Activated gamma-delta T cell treated with anti-CD3 and anti-CD28 coated beads, Interleukin-2, amount 50 U/mL, for 16 hours (primary cell): ENCODE results near the gene ANGPTL4.
A peak's percentile ranks its signal among the peaks of the same experiment; 100 is the strongest.
"Not testable (repeated sequence)": the region's sequence is repeated elsewhere in the genome, so short reads cannot be mapped to it uniquely, and the experiment has no call there.

ENCODE experiments used
- DNase-seq: peaks from one replicate; pipeline ENCODE4 v3.0.0-alpha.2; 2020; ENCODE audit warnings: low read depth

Gene ANGPTL4

DNA sequence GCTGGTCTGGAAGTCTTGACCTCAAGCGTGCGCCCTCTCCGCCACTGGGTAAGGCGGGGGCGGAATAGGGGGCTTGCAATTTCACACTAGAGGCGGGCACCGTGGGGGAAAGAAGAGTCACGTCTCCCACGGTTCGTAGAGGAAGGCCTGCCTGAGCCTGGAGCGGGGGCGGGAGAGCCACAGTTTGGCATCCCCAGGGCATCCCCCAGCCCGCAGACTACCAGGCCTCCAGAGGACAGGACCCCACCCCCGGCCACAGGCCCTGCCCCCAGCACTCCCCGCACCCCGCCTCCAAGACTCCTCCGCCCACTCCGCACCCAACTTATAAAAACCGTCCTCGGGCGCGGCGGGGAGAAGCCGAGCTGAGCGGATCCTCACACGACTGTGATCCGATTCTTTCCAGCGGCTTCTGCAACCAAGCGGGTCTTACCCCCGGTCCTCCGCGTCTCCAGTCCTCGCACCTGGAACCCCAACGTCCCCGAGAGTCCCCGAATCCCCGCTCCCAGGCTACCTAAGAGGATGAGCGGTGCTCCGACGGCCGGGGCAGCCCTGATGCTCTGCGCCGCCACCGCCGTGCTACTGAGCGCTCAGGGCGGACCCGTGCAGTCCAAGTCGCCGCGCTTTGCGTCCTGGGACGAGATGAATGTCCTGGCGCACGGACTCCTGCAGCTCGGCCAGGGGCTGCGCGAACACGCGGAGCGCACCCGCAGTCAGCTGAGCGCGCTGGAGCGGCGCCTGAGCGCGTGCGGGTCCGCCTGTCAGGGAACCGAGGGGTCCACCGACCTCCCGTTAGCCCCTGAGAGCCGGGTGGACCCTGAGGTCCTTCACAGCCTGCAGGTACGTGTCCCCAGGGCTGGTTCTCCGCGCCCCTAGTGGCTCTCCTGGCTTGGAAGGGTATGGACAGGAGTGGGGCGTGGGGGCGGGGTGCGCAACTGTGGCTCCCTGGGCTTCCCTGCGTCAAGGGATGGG lies at the start of gene ANGPTL4:
Gene ANGPTL4, plus strand, starts transcription at position 353 of the 969 bp plus-strand sequence. Its CDS starts 167 bp downstream, at position 520.
- peak; percentile 21 for DNase-seq

DNA sequence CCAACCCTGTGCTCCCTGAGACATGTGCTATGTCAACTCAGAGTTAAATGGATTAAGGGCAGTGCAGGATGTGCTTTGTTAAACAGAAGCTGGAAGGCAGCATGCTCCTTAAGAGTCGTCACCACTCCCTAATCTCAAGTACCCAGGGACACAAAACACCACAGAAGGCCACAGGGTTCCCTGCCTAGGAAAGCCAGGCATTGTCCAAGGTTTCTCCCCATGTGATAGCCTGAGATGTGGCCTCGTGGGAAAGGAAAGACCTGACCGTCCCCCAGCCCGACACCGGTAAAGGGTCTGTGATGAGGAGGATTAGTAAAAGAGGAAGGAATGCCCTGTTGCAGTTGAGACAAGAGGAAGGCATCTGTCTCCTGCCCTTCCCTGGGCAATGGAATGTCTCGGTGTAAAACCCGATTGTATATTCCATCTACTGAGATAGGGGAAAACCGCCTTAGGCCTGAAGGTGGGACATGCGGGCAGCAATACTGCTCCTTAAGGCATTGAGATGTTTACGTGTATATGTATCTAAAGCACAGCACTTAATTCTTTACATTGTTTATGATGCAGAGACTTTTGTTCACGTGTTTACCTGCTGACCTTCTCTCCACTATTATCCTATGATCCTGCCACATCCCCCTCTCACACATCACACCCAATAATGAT lies 48.8 kb upstream of the ANGPTL4 start:
- DNase-seq = not testable (repeated sequence)

GRCh38 chr19:8316351-8317125 lies 47.4 kb upstream of the ANGPTL4 start:
- DNase-seq = no peak

DNA sequence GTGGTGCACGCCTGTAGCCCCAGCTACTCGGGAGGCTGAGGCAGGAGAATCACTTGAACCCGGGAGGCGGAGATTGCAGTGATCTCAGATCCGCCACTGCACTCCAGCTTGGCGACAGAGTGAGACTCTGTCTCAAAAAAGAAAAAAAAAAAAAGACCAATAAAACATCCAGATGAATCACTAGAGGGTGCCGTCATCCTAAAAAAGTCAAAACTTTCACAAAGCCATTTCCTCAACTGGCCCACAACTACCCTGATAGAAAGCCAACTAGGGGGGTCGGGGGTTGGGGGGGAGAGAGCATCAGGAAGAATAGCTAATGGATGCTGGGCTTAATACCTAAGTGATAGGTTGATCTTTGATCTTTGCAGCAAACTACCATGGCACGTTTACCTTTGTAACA lies 45.1 kb upstream of the ANGPTL4 start:
- not testable (repeated sequence) for DNase-seq

- no peak for DNase-seq
Observed at GRCh38 chr19:8319807-8320520, 44.0 kb upstream of the ANGPTL4 start.

GRCh38 chr19:8320564-8321066 lies 43.3 kb upstream of the ANGPTL4 start:
- no peak for DNase-seq

DNA sequence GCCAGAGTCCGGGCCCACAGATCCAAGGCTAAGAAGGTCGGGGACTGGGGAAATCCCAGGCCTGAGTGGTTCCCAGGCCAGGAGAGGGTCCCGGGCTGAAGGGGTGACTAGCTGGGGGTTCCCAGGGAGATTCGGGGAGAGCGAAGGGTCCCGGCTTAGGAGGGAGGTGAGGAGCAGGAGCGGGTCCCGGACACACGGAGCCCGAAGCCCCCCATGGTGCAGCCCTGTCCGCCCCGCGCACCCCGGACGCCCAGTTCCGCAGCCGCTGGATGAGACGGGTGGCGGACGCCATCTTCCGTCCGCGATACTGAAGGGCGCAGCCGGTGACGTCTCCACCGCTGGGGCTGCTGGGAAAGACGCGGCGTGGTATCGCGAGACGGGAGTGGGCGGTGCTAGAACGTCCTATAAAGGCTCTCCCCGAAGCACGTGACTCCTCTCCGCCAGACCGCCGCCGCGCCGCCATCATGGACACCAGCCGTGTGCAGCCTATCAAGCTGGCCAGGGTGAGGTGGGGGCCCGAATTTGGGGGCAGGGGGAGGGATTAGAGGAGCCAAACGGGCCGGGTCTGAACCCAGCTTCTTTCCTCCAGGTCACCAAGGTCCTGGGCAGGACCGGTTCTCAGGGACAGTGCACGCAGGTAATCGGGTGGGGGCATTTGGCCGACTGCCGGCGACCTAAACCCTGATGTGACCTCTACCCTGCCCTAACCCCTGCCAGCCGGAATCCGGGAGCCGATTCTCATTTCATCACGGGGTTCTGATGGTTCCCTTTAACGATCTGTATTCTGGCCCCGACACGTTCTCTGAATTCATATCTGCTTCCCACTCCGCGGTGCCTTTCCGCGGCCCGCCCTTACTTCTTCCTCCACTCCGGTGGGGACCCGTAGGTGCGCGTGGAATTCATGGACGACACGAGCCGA lies 42.6 kb upstream of the ANGPTL4 start, which contains the start of the genes NDUFA7 and RPS28:
Gene NDUFA7, minus strand, starts transcription at position 309 of the 919 bp plus-strand sequence. Its CDS starts 17 bp downstream, at position 292.
Gene RPS28, plus strand, starts transcription at position 430 of the 919 bp plus-strand sequence. Its CDS starts 35 bp downstream, at position 465.
- DNase-seq = peak; percentile 95

- no peak for DNase-seq
Observed at GRCh38 chr19:8321986-8322637, 41.8 kb upstream of the ANGPTL4 start.

- no peak for DNase-seq
Observed at GRCh38 chr19:8322638-8322997, 41.3 kb upstream of the ANGPTL4 start.

- no peak for DNase-seq
Observed at GRCh38 chr19:8323781-8324185, 40.2 kb upstream of the ANGPTL4 start.

DNA sequence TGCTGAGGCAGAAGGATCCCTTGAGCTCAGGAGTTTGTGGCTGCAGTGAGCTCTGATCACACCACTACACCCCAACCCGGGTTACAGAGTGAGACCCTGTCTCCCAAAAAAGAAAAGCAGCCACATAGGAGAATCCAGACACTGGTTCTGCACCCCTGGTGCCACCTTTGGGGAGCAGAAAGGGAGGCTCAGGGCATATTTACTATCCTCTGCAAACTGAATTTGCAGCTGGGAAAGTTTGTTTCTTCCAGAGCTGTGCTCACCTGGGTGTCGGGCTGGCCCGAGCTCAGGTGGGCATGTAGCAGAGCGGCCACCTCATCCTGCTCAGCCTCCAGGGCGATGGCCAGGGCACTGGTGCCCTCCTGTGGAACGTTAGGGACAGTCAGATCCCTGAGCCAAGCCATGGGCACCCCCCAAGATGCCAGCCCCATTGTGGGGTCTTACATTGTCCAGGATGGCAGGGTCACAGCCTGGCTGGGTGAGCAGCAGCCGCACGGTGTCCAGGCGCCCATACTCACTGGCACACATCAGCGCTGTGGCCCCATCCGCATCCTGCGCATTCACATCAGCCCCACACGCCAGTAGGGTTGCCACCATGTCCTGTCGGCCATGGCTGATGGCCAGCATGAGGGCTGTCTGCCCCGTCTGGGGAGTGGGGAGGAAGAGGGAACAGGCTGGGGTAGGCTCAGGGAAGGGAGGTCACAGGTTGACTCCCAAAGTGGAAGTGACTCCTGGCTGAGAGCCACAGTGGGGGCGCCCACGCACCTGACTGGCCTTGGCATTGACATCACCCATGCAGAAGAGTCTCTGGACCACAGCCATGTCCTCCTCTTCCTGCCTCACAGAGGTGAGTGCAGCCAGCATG lies 39.5 kb upstream of the ANGPTL4 start:
- no peak for DNase-seq

DNA sequence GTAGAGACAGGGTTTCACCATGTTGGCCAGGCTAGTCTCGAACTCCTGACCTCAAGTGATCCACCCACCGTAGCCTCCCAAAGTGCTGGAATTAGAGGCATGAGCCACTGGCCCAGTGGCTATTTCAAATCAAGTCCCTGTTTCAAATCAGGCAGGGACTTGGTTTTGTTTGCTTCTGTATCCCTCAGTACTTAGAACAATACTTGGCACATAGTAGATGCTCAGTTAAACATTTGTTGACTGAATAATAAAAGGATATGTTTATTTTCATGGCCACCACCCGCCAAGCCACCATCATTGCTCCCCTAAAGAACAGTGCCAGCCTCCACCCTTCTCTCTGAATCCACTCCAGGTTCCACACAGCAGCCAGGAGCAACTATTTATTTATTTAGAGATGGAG lies 38.5 kb upstream of the ANGPTL4 start:
- no peak for DNase-seq

DNA sequence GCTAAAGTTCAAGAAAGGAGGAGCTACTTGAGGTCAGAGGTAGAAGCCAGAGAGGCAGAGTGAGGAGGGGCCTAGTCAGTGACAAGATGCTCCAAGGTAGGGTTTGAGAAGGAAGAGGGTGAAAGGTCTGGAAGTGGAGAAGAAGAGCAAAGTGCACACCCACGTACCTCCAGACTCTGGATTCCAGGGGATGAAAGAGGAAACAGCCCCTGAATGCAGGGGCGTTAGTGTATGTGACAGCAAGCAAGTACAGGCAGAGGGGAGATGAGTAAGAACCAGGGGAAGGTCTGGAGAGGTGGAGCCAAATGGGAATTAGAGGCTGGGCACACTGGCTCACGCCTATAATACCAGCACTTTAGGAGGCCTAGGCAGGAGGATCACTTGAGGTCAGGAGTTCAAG lies 34.0 kb upstream of the ANGPTL4 start:
- DNase-seq = no peak

GRCh38 chr19:8331263-8331845 lies 32.6 kb upstream of the ANGPTL4 start:
- no peak for DNase-seq

- DNase-seq = no peak
Observed at GRCh38 chr19:8332976-8333766, 30.8 kb upstream of the ANGPTL4 start.

- no peak for DNase-seq
Observed at GRCh38 chr19:8333767-8334457, 30.0 kb upstream of the ANGPTL4 start.
